H4 (cell line): ENCODE data around the gene SRF. TPM values are rescaled to one million over a fixed set of nuclear protein-coding genes. Genes with fewer than 3 reads are reported as not detected.
"Not testable (repeated sequence)": the region's sequence is repeated elsewhere in the genome, so short reads cannot be mapped to it uniquely, and the experiment has no call there.

Source experiments
- DNase-seq: peaks from one replicate; pipeline ENCODE4 v3.0.0-alpha.2; 2015; ENCODE audit warnings: low spot score
- total RNA-seq: library from RNA; depleted of rRNA; stranded (reverse); fragments of >200 nt; shearing (Covaris generic); gene quantifications from 2 replicates; pipeline ENCODE4 v1.2.3, GENCODE V29; 2014; rRNA removed

Gene SRF
- total RNA-seq: 11.0 and 12.8 TPM in 2 replicates

- DNase-seq: peak; percentile 100
These were observed at the start of gene SRF for GRCh38 chr6:43170931-43171706. Gene SRF, plus strand, starts transcription at chr6:43171269. Its CDS starts 388 bp downstream, at chr6:43171657.

DNA sequence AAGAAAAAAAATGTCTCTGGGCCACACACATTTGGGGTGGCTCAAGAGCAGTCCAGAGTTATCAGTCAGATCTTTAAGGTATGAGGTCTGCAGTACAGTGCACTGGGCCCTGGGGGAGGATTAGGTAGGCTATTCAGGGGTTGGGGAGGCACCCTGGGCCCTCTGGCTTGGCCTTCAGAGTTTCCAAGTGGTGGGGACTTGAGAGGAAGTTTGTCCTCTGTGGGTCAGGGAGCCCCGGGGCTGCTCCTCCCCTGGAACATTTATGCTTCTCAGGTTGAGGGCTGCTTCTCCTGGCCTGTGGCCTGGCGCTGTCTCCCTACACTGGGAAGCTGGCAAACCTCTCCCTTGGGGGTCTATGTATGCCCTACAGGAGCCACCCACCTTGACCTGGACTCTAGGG lies 48.9 kb upstream of the SRF start:
- DNase-seq: no peak

DNA sequence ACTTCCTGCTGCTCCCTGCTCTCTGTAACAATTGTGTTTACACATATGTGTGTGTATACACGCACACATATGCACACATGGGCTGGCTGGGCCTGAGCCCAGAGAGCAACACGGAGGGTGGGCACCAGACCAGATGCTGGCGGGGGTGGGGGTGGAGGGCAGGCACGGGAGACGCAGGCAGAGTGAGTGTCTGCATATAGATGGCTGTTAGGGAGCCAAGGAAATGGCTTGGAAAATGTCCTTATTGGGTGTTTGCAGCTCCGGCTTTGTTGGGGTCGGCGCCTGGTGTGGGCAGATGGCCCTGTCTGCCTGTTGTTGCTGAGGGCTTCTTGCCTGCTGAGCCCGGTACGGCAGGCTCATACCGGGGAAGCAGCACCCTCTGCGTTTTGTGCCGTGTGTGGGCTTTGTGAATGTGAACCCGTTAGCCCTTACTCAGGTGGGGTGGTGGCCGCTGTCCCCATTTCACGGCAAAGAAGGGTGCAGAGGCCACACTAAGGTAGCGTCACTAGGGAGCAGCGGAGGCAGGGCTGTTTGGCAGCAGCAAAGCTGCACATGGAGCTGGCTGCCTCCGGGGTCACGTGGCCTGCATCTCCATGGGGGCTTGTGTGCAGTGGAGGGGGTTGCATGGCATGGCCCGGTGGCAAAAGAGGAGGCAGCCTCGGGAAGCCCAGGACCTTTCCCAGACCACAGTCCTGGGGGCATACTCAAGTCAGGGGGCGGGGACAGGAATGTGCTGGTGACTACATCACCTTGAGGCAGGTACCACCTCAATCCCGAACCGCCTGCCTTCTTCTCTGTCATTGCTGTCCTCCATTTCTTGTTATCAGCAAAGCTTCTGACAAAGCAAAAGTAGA lies 47.4 kb upstream of the SRF start:
- no peak for DNase-seq

GRCh38 chr6:43124481-43124880 lies 46.6 kb upstream of the SRF start:
- DNase-seq: no peak

DNA sequence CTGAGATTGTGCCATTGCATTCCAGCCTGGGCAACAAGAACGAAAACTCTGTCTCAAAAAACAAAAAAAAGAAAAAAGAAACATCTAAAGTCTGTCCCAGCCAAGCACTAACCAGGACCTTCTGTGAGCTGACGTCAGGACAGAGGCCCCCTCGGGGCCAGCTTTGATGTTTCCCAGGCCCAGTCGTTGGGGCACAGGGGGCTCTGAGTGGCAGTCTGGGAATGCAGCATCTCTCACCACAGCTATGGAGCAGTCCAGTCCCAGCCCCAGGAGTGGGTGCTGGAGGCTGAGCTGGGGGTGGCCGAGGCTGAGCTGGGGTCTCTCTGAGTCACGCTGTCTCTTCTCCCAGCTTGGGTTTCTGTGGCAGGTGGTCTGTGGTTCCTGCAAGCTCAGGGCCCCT lies 46.0 kb upstream of the SRF start:
- no peak for DNase-seq

DNA sequence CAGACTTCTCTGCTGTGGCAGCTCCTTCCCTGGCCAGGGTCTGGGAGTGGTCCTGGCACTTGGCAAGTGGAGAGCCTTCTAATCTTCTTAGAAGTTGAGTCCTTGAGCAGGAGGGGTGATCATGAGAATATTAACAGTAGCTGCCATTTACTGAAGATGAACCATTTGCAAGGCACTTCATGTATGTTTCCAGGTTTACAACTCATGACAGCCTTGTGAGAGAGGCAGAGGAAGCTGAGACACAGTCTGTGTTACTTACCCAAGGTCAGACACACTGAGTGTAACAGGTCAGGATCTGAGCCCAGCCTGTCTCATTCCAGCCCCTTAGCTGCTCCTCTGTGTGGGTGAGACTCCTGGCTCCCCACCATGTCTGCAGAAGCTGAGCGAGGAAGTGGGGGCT lies 45.5 kb upstream of the SRF start:
- no peak for DNase-seq

DNA sequence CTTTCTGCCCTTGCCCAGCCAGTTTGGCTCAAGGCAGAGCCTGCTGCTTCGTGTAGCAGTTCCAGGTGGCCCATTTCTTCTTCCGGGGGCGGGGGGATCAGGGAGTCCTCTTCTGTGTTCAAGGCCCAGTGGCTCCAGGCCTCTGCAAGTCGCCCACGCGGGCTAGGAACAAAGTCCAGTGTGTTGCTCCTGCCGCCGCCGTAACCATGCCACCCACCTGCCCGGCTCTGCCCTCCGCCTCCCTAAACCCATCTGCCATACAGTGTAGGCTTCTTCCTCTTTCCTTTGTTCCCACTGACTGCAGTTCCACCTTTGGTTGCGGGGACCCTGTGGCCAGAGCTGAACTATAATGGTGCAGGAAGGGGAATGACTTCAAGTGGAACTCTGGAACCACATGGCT lies 43.9 kb upstream of the SRF start:
- DNase-seq: no peak

- DNase-seq: no peak
These were observed 43.2 kb upstream of the SRF start for GRCh38 chr6:43127877-43128276.

DNA sequence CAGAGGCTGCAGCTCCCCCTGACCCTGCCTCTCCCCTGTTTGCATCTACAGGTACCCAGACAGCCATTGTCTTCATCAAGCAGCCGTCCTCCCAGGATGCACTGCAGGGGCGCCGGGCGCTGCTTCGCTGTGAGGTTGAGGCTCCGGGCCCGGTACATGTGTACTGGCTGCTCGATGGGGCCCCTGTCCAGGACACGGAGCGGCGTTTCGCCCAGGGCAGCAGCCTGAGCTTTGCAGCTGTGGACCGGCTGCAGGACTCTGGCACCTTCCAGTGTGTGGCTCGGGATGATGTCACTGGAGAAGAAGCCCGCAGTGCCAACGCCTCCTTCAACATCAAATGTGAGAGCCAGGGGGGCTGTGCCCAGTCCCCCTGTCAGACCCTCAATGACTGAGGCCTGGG lies 42.1 kb upstream of the SRF start:
- no peak for DNase-seq

GRCh38 chr6:43129434-43130194 lies 41.5 kb upstream of the SRF start:
- DNase-seq: no peak

GRCh38 chr6:43130429-43130828 lies 40.6 kb upstream of the SRF start:
- no peak for DNase-seq

- not testable (repeated sequence) for DNase-seq
These were observed 39.7 kb upstream of the SRF start for GRCh38 chr6:43131379-43131778.

DNA sequence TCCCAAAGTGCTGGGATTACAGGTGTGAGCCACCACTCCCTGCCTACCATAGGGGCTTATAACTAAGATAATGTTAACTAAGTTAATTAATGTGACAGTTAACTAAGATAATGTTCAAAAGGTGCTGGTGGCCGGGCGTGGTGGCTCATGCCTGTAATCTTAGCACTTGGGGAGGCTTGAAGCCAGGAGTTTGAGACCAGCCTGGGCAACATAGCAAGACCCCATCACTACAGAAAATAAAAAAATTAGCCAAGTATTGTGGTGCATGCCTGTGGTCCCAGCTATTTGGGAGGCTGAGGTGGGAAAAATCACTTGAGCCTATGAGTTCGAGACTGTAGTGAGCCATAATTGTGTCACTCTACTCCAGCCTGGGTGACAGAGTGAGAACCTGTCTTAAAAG lies 32.8 kb upstream of the SRF start:
- no peak for DNase-seq

DNA sequence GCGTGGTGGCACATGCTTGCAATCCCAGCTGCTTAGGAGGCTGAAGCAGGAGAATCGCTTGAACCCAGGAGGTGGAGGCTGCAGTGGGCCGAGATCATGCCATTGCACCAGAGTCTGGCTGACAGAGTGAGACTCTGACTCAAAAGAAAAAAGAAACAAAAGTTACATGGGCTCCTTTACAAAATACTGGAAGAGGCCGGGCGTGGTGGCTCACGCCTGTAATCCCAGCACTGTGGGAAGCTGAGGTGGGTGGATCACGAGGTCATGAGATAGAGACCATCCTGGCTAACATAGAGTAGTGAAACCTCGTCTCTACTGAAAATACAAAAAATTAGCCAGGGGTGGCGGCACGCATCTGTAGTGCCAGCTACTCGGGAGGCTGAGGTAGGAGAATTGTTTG lies 31.1 kb upstream of the SRF start:
- DNase-seq: not testable (repeated sequence)

DNA sequence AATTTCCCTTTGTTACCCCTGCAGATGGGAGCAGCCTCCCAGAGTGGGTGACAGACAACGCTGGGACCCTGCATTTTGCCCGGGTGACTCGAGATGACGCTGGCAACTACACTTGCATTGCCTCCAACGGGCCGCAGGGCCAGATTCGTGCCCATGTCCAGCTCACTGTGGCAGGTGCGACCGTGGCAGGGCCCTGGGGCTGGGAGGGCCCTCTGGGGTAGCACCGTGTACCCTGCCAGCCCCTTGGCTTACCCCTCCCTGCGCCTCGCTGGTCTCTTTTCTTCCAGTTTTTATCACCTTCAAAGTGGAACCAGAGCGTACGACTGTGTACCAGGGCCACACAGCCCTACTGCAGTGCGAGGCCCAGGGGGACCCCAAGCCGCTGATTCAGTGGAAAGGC lies 29.4 kb upstream of the SRF start:
- no peak for DNase-seq

- DNase-seq: no peak
These were observed 29.0 kb upstream of the SRF start for GRCh38 chr6:43142101-43142500.

DNA sequence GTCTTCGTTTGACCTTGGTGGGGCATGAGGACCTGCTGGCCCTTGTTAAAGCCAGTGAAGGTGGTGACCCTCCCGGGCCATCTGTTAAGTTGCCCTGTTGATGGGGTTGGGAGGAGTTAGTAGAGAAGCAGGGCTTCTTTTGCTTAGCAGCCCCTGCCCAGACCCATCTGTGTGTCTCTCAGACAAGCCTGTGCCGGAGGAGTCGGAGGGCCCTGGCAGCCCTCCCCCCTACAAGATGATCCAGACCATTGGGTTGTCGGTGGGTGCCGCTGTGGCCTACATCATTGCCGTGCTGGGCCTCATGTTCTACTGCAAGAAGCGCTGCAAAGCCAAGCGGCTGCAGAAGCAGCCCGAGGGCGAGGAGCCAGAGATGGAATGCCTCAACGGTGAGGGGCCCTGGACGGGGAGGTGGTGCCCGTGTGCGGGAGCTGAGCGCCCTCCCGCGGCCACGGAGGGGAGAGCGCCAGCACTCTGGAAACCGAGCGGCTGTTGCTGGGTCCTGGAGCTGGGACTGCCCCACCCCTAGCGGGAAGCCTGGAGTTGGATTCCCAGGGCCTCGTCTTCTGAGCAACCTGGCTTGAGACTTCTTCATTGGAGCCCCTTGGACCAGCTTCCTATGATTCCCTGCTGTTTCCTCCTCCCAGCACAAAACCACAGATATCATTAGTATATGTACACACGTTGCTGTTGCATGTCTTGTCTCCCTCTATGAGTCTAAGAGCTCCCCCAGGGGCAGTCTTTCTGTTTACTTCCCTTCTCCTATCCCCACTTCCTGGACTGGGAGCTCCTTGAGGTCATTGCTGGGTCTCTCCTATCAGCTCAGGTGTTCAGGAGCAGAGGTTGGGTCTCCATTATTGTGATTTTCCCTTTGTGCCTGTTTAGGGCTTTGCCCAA lies 27.6 kb upstream of the SRF start:
- DNase-seq: peak; percentile 80

- no peak for DNase-seq
These were observed 26.2 kb upstream of the SRF start for GRCh38 chr6:43144879-43145278.

DNA sequence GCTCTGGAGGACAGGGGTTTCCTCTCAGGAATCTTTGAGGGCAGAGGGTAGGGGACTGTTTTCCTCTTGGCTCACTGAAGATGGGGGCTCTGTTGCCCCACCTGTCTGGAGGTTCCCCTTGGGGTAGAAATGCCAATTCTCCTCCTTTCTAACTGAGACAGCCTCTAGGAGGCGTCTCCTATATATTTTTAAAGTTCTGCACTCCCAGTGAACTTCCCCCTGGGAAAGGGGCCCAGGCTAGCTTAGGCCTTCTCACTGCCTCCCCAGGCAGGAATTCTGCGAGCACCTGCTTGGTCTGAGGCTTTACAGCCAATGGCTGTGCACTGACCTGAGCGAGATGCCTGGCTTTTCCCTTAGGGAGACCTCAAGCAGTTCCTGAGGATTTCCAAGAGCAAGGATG lies 24.8 kb upstream of the SRF start:
- DNase-seq: no peak

DNA sequence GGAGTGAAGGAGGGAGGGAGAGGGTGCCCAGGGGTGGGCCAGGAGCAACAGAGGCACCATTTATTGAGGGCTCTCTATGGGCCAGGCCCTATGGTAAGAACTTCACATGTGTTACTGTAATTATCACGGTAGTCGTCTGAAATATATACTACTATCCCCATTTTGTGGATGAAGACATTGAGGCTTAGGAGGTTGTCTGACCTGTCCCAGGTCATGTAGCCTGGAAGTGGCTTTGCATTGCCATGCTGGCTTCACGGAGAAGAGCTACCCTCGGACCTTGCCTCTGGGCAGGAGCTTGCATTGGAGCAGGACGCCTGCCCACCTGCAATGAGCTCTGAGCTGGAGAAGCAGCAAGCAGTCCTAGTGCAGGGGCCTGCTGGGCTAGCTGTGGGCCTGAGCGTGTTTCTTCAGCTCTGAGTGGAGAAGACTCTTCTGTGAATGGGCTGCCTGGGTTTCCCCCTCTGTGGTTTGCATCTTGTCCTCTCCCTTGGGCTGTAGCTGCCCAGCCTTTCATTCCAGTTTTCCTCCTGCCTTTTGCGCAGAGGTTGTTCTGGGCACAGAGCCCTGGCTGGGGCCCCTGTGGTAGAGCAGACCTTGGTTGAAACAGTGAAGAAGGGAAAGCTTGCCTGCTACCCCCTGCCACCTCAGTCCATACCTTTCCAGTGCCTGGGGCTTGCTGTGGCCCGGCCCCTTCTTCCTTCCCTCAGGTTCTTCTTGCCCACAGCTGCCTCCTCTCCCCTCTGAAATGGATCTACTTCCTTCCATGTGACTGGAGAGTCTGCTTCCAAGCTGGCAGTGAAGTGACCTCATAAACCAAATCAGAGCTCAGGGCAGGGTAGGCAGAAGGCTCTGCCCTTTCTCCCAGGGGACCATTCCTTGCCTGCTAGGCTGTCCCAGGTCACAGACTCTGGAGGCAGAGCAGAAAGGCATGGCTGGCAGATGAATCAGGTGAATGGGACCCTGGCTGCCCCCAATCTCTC lies 24.1 kb upstream of the SRF start:
- no peak for DNase-seq
